ENCODE measurements around the gene TTC21B. TPM values are rescaled to one million over a fixed set of nuclear protein-coding genes. Genes with fewer than 3 reads are reported as not detected.

Gene TTC21B
- total and polyA plus RNA-seq, 8 donors: 5.4 to 14.7 (median 9.2) TPM

DNA sequence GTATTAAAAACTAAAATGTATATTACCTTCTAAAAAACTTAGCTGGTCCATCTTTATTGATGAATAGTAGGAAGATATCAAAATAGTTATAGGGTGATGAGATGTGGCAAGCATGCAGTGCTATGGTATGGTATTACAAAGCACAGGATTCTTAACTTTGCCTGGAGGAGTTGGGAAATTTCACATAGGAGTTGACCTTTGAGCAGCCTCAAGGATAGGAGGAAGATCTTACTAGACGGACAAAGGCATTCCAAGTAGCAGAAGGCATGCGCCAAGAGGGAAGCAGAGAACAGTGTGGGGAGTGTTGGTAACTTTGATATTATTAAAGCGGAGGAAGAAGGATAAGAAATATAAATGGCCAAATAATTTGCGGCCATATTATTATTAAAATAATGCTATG lies 60.0 kb downstream of the TTC21B start:
- H3K36me3 ChIP-seq: peaks cover 0 to 36% (median 6%) of the 10 kb centered on the region in 3 donors
- FAIRE-seq (no peak), ATAC-seq (no peak), DNase-seq (no peak)
- no peaks in the 10 kb centered on the region for H3K9me3 ChIP-seq
- no peaks in the 10 kb centered on the region for H3K4me1 ChIP-seq
- no peak overlapping the region for H3K27ac ChIP-seq
- no peaks in the 10 kb centered on the region for H3K27me3 ChIP-seq
- TF ChIP-seq, protein P1, sequence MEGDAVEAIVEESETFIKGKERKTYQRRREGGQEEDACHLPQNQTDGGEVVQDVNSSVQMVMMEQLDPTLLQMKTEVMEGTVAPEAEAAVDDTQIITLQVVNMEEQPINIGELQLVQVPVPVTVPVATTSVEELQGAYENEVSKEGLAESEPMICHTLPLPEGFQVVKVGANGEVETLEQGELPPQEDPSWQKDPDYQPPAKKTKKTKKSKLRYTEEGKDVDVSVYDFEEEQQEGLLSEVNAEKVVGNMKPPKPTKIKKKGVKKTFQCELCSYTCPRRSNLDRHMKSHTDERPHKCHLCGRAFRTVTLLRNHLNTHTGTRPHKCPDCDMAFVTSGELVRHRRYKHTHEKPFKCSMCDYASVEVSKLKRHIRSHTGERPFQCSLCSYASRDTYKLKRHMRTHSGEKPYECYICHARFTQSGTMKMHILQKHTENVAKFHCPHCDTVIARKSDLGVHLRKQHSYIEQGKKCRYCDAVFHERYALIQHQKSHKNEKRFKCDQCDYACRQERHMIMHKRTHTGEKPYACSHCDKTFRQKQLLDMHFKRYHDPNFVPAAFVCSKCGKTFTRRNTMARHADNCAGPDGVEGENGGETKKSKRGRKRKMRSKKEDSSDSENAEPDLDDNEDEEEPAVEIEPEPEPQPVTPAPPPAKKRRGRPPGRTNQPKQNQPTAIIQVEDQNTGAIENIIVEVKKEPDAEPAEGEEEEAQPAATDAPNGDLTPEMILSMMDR (IDR thresholded peaks at IDR 0.05): no peak
- intact Hi-C loops (cut with DNase I): no loop called here
- H3K4me3 ChIP-seq: no peak overlapping the region
- 94 to 95% methylated on average over 4 of the region's 4 CpGs for WGBS, 2 donors

DNA sequence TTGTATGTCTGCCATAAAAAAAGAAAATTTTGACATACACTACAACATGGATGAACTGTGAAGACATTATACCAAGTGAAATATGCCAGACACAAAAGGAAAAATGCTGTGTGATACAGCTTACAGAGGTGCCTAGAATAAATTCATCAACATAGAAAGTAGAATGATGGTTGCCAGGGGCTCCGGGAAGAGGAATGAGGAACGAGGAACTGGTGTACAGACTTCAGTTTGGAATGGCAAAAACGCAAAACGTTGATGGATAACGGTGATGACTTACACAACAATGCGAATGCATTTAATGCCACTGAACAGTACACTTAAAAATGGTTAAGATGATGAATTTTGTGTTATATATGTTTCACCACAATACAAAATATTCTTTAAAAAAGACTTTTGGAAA lies 61.0 kb downstream of the TTC21B start:
- DNase-seq (no peak), FAIRE-seq (no peak), ATAC-seq (no peak)
- WGBS, 2 donors: 93 to 94% methylated on average over 6 of the region's 6 CpGs
- H3K4me1 ChIP-seq: no peaks in the 10 kb centered on the region
- no peak overlapping the region for H3K27ac ChIP-seq
- intact Hi-C loops (cut with DNase I): no loop called here
- no peaks in the 10 kb centered on the region for H3K9me3 ChIP-seq
- H3K4me3 ChIP-seq: no peak overlapping the region
- H3K27me3 ChIP-seq: no peaks in the 10 kb centered on the region
- peaks cover 0 to 28% (median 6%) of the 10 kb centered on the region in 3 donors for H3K36me3 ChIP-seq
- TF ChIP-seq, protein P1 (IDR thresholded peaks at IDR 0.05): no peak

DNA sequence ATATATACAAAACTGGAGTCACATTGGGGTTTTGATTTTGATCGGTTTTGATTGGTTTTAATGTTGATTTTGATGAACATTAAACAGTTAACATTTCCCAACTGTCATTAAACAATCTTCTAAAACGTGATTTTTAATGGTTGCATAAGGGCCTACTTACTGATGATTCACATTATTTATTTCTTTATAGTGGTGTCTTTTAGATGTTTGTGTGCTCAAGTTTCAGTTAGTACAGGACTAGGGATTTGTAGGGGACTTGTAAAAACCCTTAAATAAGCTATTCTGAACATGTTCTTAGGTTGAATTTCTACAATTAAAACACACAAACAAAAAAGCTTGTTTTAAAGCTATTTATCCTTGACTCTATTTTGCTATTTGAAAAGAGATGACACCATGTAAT lies 61.6 kb downstream of the TTC21B start:
- 63 to 64% methylated on average over 2 of the region's 2 CpGs for WGBS, 2 donors
- ATAC-seq (no peak), DNase-seq (no peak), FAIRE-seq (no peak)
- Histone ChIP-seq H3K4me1 (no peaks in the 10 kb centered on the region), H3K4me3 (no peak overlapping the region), H3K9me3 (no peaks in the 10 kb centered on the region), H3K27ac (no peak overlapping the region), H3K27me3 (no peaks in the 10 kb centered on the region), H3K36me3 (peaks cover 0 to 24% (median 6%) of the 10 kb centered on the region in 3 donors)
- intact Hi-C loops (cut with DNase I): no loop called here
- TF ChIP-seq, protein P1 (IDR thresholded peaks at IDR 0.05): no peak

DNA sequence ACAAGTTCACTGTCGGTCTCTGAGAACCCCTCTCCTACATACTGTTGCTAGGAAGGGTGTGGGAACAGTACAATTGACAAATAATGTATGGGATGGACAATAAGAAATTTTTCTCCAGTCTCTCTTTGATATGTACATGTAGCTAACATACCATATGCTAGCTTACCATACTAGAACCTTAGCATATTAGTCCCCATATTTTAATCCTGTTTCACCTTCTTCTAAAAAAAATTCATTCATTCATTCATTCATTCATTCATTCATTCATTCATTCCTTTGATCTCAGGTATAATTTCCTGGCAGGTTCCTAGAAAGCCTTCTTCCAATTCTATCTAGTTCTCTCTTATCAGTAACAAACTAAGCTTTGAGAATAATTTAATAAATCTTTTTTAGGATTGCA lies 62.2 kb downstream of the TTC21B start:
- Histone ChIP-seq H3K27me3 (no peaks in the 10 kb centered on the region), H3K4me1 (no peaks in the 10 kb centered on the region), H3K36me3 (peaks cover 0 to 27% (median 2%) of the 10 kb centered on the region in 3 donors), H3K9me3 (no peaks in the 10 kb centered on the region), H3K27ac (no peak overlapping the region), H3K4me3 (no peak overlapping the region)
- ATAC-seq (no peak), DNase-seq (no peak), FAIRE-seq (no peak)
- intact Hi-C loops (cut with DNase I): no loop called here
- WGBS, 2 donors: 96% methylated on average over 1 of the region's 1 CpG
- TF ChIP-seq, protein P1 (IDR thresholded peaks at IDR 0.05): no peak

DNA sequence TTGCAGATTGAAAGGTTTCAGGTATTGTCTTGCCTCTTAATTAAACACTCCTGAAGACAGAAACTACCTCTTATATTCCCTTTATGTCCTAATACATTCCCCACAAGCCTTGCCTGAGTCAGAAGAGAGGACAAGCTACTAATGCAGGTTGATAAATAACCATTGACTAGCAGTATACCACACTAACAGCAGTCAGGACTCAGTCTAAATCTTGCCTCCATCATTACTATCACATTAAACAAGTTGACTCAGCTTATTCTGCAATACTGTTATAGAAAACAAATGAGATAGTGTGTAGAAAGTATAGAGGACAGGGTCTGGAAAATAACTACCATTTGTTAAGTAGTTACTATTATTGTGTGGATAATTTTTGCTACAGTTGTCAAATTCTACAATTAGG lies 63.8 kb downstream of the TTC21B start:
- no peak for FAIRE-seq
- no peak for ATAC-seq
- Histone ChIP-seq H3K27ac (no peak overlapping the region), H3K9me3 (no peaks in the 10 kb centered on the region), H3K27me3 (no peaks in the 10 kb centered on the region), H3K4me1 (no peaks in the 10 kb centered on the region), H3K4me3 (no peak overlapping the region), H3K36me3 (peaks cover 0 to 27% (median 2%) of the 10 kb centered on the region in 3 donors)
- no peak for DNase-seq
- intact Hi-C loops (cut with DNase I): no loop called here
- TF ChIP-seq, protein P1 (IDR thresholded peaks at IDR 0.05): no peak

Measured in pancreas (tissue), 10 donors.